Neuronal stem cell (in vitro differentiated cells): ENCODE results near the gene TMBIM6.

ENCODE experiments used
- DNase-seq: peaks from one replicate; pipeline ENCODE4 v3.0.0-alpha.2; 2013; ENCODE audit warnings: low spot score
- H2AFZ ChIP-seq: one replicate; pipeline ENCODE4 v1.6.1; 2013; ENCODE audit warnings: mild to moderate bottlenecking, low read length, inconsistent platforms
- H2AK5ac ChIP-seq: 2 replicates; pipeline ENCODE4 v1.6.1; 2013; ENCODE audit warnings: low read depth, mild to moderate bottlenecking, inconsistent platforms, low read length, moderate library complexity, mixed read lengths
- H2BK120ac ChIP-seq: 2 replicates; pipeline ENCODE4 v1.6.1; 2013; ENCODE audit warnings: low read depth, mild to moderate bottlenecking, inconsistent platforms, low read length, moderate library complexity, mixed read lengths
- H2BK12ac ChIP-seq: one replicate; pipeline ENCODE4 v1.6.1; 2013; ENCODE audit warnings: low read length, inconsistent platforms
- H2BK15ac ChIP-seq: 2 replicates; pipeline ENCODE4 v1.6.1; 2013; ENCODE audit warnings: mild to moderate bottlenecking, low read length, inconsistent platforms, mixed read lengths
- H2BK5ac ChIP-seq: one replicate; pipeline ENCODE4 v1.6.1; 2013; ENCODE audit warnings: inconsistent platforms, mild to moderate bottlenecking, low read length, moderate library complexity
- H3K14ac ChIP-seq: one replicate; pipeline ENCODE4 v1.6.1; 2013; ENCODE audit warnings: low read length, inconsistent platforms
- H3K18ac ChIP-seq: 2 replicates; pipeline ENCODE4 v1.6.1; 2013; ENCODE audit warnings: low read length, inconsistent platforms
- H3K23ac ChIP-seq: 2 replicates; pipeline ENCODE4 v1.6.1; 2013; ENCODE audit warnings: low read depth, mild to moderate bottlenecking, mixed read lengths, low read length, inconsistent platforms; ENCODE audit not compliant: poor library complexity
- H3K27ac ChIP-seq: replicated peaks from 3 replicates; pipeline ENCODE4 v1.5.1; 2013; ENCODE audit warnings: low read length, inconsistent platforms
- H3K27me3 ChIP-seq, 3 experiments: 2 replicates each; pipeline ENCODE4 v1.6.1; 2013; ENCODE audit warnings: low read length in 3 of 3, mild to moderate bottlenecking in 2 of 3, inconsistent platforms in 1 of 3, low read depth in 1 of 3, mixed read lengths in 1 of 3, moderate library complexity in 1 of 3; ENCODE audit not compliant: control insufficient read depth in 3 of 3, insufficient read depth in 3 of 3
- H3K36me3 ChIP-seq, 2 donors: replicated peaks in 1 of 2; 2 replicates each; pipeline ENCODE4 v1.6.1; 2013; ENCODE audit warnings: low read length in 2 of 2; ENCODE audit not compliant: control insufficient read depth in 2 of 2, insufficient read depth in 2 of 2
- H3K4ac ChIP-seq: 2 replicates; pipeline ENCODE4 v1.6.1; 2013; ENCODE audit warnings: inconsistent platforms, mild to moderate bottlenecking, low read length, moderate library complexity
- H3K4me1 ChIP-seq, 2 donors: 1 replicate in 1 of 2; 2 replicates in 1 of 2; pipeline ENCODE4 v1.6.1; 2013; ENCODE audit warnings: low read length in 2 of 2, low read depth in 1 of 2; ENCODE audit not compliant: control insufficient read depth in 2 of 2, insufficient read depth in 1 of 2
- H3K4me2 ChIP-seq: one replicate; pipeline ENCODE4 v1.6.1; 2013; ENCODE audit warnings: mild to moderate bottlenecking, low read length, inconsistent platforms; ENCODE audit not compliant: insufficient read depth, poor library complexity, severe bottlenecking
- H3K4me3 ChIP-seq, 2 donors: 2 replicates each; pipeline ENCODE4 v1.5.1; 2013; ENCODE audit warnings: low read length in 2 of 2, mild to moderate bottlenecking in 2 of 2, inconsistent platforms in 1 of 2, moderate library complexity in 1 of 2
- H3K79me1 ChIP-seq: one replicate; pipeline ENCODE4 v1.6.1; 2013; ENCODE audit warnings: low read depth, mild to moderate bottlenecking, inconsistent platforms, low read length, moderate library complexity
- H3K9ac ChIP-seq: one replicate; pipeline ENCODE4 v1.6.1; 2013; ENCODE audit warnings: mild to moderate bottlenecking, low read depth, low read length, inconsistent platforms; ENCODE audit not compliant: poor library complexity
- H3K9me3 ChIP-seq, 2 donors: replicated peaks in 1 of 2; 2 replicates each; pipeline versions ENCODE3 to v1.6.1; 2013; ENCODE audit warnings: low read length in 2 of 2, mild to moderate bottlenecking in 2 of 2, inconsistent platforms in 1 of 2, low read depth in 1 of 2, mixed read lengths in 1 of 2, moderate library complexity in 1 of 2; ENCODE audit not compliant: control insufficient read depth in 2 of 2, insufficient read depth in 1 of 2
- H4K8ac ChIP-seq: one replicate; pipeline ENCODE4 v1.6.1; 2013; ENCODE audit warnings: low read depth, mild to moderate bottlenecking, inconsistent platforms, low read length, moderate library complexity
- H4K91ac ChIP-seq: one replicate; pipeline ENCODE4 v1.6.1; 2013; ENCODE audit warnings: low read length, low read depth, mild to moderate bottlenecking, inconsistent platforms; ENCODE audit not compliant: poor library complexity
- WGBS, 2 donors: extraction: QIAGEN DNeasy Blood & Tissue Kit; methylation state at CpG; one replicate each; pipeline ENCODE4 v1.1.7; 2013; ENCODE audit warnings: missing lambda C conversion rate in 2 of 2, mixed read lengths in 1 of 2; ENCODE audit not compliant: insufficient read length in 2 of 2, insufficient replicate concordance in 1 of 2; ENCODE audit errors: extremely low coverage in 2 of 2; 5-methylcytosine and 5-hydroxymethylcytosine counted together

TMBIM6 gene

DNA sequence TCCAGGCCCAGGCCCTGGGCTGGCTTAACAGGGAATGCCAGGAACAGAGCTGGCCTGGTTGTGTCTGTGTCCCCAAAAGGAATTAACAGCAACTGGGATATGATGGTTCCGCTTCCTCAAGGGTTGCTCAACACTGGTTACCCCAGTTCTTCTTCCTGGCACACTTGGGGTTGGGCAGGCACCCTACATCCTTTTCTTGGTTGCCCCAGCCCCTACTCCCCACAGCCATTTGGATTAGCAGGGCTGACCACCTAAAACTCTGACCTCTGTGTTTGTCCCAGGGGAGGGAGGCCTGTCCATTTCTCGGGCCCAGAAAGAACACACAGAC, 56.1 kb downstream of the TMBIM6 start:
- no peak overlapping the region for H3K9ac ChIP-seq
- peaks cover 31 to 90% of the 10 kb centered on the region in 2 donors for H3K36me3 ChIP-seq
- peaks cover 0 to 2% of the 10 kb centered on the region in 2 donors for H3K4me1 ChIP-seq
- H3K9me3 ChIP-seq = no peaks in the 10 kb centered on the region
- H4K91ac ChIP-seq = no peak overlapping the region
- no CpG with 5 or more reads among the region's 2 CpGs for WGBS, 2 donors
- no peak overlapping the region for H2BK5ac ChIP-seq
- H3K27me3 ChIP-seq = no peaks in the 10 kb centered on the region
- H3K23ac ChIP-seq = no peak overlapping the region
- no peak overlapping the region for H2BK12ac ChIP-seq
- no peak overlapping the region for H2AFZ ChIP-seq
- H2AK5ac ChIP-seq = no peak overlapping the region
- no peak overlapping the region for H2BK120ac ChIP-seq
- H3K4me2 ChIP-seq = no peak overlapping the region
- no peak for DNase-seq
- H2BK15ac ChIP-seq = no peak overlapping the region
- no peak overlapping the region for H3K4me3 ChIP-seq
- H3K27ac ChIP-seq = no peak overlapping the region
- H3K79me1 ChIP-seq = no peaks in the 10 kb centered on the region
- H3K14ac ChIP-seq = no peak overlapping the region
- H3K18ac ChIP-seq = no peak overlapping the region
- no peak overlapping the region for H4K8ac ChIP-seq
- H3K4ac ChIP-seq = no peak overlapping the region

DNA sequence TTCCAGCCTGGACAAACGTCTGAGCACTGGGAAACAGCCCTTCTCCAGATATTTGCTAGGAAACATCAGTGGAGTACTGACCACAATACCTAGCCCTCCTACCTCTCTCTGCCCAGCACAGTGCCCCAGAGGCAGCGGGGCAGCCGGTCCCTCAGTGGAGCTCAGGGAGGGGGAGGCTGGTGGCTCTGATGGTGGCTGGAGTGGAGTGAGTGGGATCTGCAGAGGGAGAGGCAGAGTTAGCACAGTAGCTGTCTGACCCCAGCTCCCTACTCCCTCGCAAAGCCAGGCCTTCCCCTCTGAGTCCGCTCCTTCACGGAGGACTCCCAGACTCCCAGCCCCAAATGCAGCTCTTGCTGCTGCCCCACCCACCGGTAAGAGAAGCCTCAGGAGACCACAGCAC, 56.9 kb downstream of the TMBIM6 start:
- Histone ChIP-seq H3K79me1 (no peaks in the 10 kb centered on the region), H3K27me3 (no peaks in the 10 kb centered on the region), H2BK12ac (no peak overlapping the region), H3K4me2 (no peak overlapping the region), H4K91ac (no peak overlapping the region), H3K27ac (no peak overlapping the region), H2AFZ (no peak overlapping the region), H3K4ac (no peak overlapping the region), H3K9ac (no peak overlapping the region), H3K4me1 (peaks cover 0 to 2% of the 10 kb centered on the region in 2 donors), H3K36me3 (peaks cover 33 to 93% of the 10 kb centered on the region in 2 donors), H3K23ac (no peak overlapping the region), H2BK120ac (no peak overlapping the region), H2BK15ac (no peak overlapping the region), H3K14ac (no peak overlapping the region), H3K4me3 (no peak overlapping the region), H2AK5ac (no peak overlapping the region), H3K9me3 (no peaks in the 10 kb centered on the region), H4K8ac (no peak overlapping the region), H3K18ac (no peak overlapping the region), H2BK5ac (peak overlapping the region; percentile 43)
- no CpG with 5 or more reads among the region's 7 CpGs for WGBS, 2 donors
- no peak for DNase-seq

GRCh38 chr12:49798934-49799333, 57.6 kb downstream of the TMBIM6 start:
- Histone ChIP-seq H4K91ac (no peak overlapping the region), H2BK5ac (no peak overlapping the region), H3K9me3 (no peaks in the 10 kb centered on the region), H3K14ac (no peak overlapping the region), H3K27me3 (no peaks in the 10 kb centered on the region), H2BK120ac (no peak overlapping the region), H3K4me2 (no peak overlapping the region), H2AK5ac (no peak overlapping the region), H3K18ac (no peak overlapping the region), H2BK12ac (no peak overlapping the region), H3K4me1 (peaks cover 0 to 2% of the 10 kb centered on the region in 2 donors), H3K4ac (no peak overlapping the region), H3K9ac (peak overlapping the region; percentile 64), H3K79me1 (no peaks in the 10 kb centered on the region), H4K8ac (no peak overlapping the region), H2AFZ (no peak overlapping the region), H3K36me3 (peaks cover 38 to 93% of the 10 kb centered on the region in 2 donors), H3K4me3 (no peak overlapping the region), H3K23ac (no peak overlapping the region), H2BK15ac (no peak overlapping the region), H3K27ac (no peak overlapping the region)
- no peak for DNase-seq
- WGBS, 2 donors = no CpG with 5 or more reads among the region's 2 CpGs

DNA sequence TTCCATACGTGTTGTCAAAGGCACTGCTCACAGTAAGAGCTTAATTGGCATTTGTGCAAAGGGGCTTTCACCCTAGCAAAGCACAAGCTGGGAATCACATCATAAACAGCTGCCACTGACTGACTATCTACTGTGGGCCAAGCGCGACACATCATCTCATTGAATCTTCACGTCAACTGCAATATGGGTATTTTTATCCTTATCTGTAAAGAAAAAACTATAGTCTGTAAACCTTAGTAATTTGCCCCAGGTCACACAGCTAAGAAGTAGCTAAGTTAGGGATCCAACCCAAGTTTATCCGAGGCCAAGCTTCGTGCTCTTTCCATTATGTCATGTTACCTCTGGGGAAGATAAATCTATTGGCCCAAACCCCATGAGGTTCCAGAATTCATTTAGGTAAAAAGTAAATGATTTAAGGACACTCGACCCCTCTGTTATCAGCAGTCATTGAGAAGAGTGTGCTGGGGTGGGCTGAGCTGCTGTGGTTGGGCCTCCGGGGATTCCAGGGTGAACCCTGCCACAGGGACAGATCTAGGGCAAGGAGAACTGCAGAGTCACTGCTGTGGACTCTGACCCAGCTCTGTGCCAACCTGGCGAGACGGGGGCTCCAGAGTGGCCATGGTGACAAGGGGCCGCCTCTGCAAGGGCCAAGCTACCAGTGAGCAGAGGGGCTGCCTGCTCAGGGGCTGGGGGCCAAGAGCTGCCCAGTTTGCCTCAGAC, 59.2 kb downstream of the TMBIM6 start:
- Histone ChIP-seq H3K4me2 (no peak overlapping the region), H3K79me1 (no peaks in the 10 kb centered on the region), H3K27ac (no peak overlapping the region), H2AFZ (no peak overlapping the region), H3K4me1 (peaks cover 0 to 2% of the 10 kb centered on the region in 2 donors), H3K9ac (no peak overlapping the region), H3K18ac (no peak overlapping the region), H2BK5ac (no peak overlapping the region), H4K8ac (no peak overlapping the region), H4K91ac (no peak overlapping the region), H3K9me3 (no peaks in the 10 kb centered on the region), H2BK120ac (no peak overlapping the region), H3K23ac (peak overlapping the region; percentile 73), H2BK15ac (no peak overlapping the region), H3K14ac (no peak overlapping the region), H3K27me3 (no peaks in the 10 kb centered on the region), H2AK5ac (no peak overlapping the region), H3K4ac (no peak overlapping the region), H3K36me3 (peaks cover 46 to 94% of the 10 kb centered on the region in 2 donors), H2BK12ac (no peak overlapping the region), H3K4me3 (no peak overlapping the region)
- no CpG with 5 or more reads among the region's 11 CpGs for WGBS, 2 donors
- no peak for DNase-seq
